Posterior vena cava (tissue), 2 donors: ENCODE data around the gene NEDD4L. TPM values are rescaled to one million over a fixed set of nuclear protein-coding genes. Genes with fewer than 3 reads are reported as not detected.

Experiments
- DNase-seq: peaks from one replicate; pipeline ENCODE4 v3.0.0-alpha.2; 2020; ENCODE audit warnings: low spot score
- intact Hi-C, 2 donors: fragments of 100-400 bp; cut with DNase I; formaldehyde crosslinking; loops; one replicate each; pipeline versions ENCODE4 v1.14.1 to v1.14.2; 2022 to 2023
- total RNA-seq, 2 donors: library from RNA; stranded (reverse); fragmentation: NEBNext Ultra II Directional; extraction: Animal tissue kit (Norgen Biotek cat#: 25700); gene quantifications; one replicate each; pipeline ENCODE4 v1.2.1, GENCODE V29; 2021
- donor health status: DM: yes; HTN: yes; CAD: no.
- donor health status: DM: yes; HTN: yes; CAD: no.

NEDD4L gene
- total RNA-seq, 2 donors from 2014 or later, result 11.3 to 14.9 TPM

DNA sequence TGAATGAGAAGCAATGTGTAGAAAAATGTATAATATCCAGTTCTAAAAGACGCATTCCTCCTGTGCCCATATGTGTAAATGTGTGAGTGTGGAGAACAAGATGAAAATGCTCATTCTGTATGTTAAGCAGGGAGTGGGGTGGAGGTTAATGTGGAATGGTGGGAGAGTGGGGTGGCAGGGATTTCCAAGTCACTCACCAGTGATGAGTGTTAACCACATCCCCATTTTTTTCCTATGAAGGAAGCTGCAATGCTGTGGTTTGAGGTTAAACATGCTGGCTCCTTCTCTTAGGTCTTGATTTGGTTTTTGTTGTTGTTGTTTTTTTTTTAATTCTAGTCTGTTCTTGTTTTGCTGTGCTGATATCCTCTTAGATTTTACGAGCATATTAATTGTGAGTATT is 169.4 kb downstream of the NEDD4L start:
- intact Hi-C loops, result no loop called here
- no peak for DNase-seq

DNA sequence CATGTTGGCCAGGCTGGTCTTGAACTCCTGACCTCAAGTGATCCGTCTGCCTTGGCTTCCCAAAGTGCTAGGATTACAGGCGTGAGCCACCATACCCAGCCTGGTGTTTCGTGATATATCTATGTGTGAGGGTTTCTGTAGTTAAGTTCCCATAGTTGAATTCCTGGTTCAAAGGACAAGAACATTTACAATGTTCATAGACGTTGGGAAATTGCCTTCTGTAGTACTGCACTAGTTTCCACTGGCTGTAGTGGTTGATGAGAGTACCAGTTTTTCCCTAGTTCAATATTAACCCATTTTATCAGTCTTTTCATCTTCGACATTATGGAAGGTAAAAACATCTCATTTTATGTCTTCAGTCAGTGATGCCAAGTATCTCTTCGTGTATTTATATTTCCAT is 171.0 kb downstream of the NEDD4L start:
- intact Hi-C loops, result no loop called here
- no peak for DNase-seq

- DNase-seq, result no peak
- intact Hi-C loops, result no loop called here
Observed at GRCh38 chr18:58216071-58216481, 172.1 kb downstream of the NEDD4L start.

DNA sequence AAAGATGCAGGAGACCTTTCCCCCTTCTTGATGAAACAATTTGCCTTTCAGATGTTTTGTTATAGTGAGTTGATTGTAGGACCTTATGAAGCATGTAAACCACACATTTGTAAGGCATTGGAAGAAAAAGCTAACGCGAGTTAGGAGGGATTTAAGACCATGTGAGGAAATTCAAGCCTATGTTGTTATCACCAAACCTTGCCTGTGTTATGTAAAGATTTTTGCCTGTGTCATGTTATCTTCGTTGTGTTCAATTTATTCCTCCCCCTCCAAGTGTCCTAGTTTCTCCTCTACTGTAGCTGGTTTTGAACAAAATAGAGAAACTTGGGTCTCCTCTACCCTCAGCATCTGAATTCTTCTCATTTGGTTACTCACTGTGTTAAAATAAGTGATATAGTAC is 173.0 kb downstream of the NEDD4L start:
- intact Hi-C loops, result no loop called here

DNA sequence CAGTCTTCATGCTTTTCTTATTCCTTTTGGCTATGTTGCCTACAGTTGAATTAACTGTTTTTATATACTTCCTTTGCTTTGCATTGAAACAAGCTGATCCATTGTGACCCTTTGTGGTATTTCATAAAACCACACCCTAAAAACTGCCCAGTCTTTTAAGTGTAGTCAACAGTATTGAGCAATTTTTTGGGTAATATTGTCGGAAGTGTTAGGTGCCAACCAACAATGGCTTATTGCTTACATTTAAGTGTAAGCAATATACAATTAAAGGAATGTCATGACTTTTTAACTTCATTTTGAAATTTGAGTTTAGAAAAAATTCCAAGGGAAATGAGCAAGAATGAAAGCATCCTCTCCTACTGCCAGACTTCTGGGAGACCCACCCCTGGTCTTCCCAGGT is 174.1 kb downstream of the NEDD4L start:
- no peak for DNase-seq
- intact Hi-C loops, result no loop called here

More for the DNA sequence above, 173.0 kb downstream of the NEDD4L start:
- no peak for DNase-seq

GRCh38 chr18:58221060-58221725 is 177.2 kb downstream of the NEDD4L start:
- intact Hi-C loops, result loop anchor here in 1 of 2 donors (10.0 kb wide), 1 partner anchor 94 kb away; no protein-coding TSS in a partner anchor
- no peak for DNase-seq

DNA sequence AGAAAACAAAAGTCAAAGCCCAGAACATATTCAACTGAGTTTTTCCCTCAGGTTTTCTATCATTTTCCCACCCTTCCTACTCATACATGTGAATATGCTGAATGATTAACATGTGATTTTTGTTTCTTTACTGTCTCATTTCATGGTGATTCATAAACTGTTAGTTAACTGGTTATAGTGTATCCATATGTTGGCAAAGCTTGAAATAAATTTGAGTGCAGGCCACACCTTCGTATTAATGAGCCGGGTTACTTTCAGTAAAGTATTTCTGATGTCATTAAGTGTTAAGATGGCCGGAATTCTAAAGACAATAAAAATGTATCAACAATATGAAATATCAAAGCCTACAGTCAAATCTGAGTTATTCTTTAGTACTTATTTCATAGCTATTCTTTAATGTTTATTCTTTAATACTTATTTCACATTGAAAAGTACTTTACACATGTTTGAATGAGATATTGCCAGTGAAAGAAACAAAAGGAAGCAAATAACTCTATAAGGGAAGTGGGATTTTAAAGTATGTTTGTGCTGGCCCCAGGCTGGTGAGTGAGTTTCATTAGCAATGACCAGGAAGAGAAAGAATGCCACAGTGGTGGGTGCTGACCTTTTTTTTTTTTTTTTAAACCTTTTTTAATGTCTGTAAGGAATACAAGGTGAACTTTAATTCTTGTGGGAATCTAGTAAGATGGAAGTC is 178.6 kb downstream of the NEDD4L start:
- intact Hi-C loops, result loop anchor here in 1 of 2 donors (10.0 kb wide), 1 partner anchor 92 kb away; no protein-coding TSS in a partner anchor

GRCh38 chr18:58223717-58224424 is 179.8 kb downstream of the NEDD4L start:
- intact Hi-C loops, result loop anchor here in 1 of 2 donors (10.0 kb wide), 1 partner anchor 91 kb away; no protein-coding TSS in a partner anchor
- DNase-seq, result no peak

More for the DNA sequence above, 178.6 kb downstream of the NEDD4L start:
- no peak for DNase-seq

DNA sequence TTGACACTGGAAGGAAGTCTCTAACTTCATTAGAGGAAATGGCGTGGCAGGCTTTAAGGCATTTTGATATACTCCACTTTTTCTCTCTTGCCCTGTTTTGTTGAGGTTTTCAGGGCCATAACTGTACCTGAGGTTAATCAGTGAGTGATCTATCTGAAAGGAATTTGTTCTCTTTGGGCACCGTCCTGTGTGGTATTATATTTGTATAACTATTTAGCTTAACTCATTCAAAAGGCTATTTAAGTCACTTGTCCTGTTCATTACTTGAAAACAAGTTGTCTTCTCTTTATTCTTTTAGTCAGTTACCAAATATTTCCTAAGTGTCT is 180.4 kb downstream of the NEDD4L start:
- DNase-seq, result no peak
- intact Hi-C loops, result loop anchor here in 1 of 2 donors (10.0 kb wide), 1 partner anchor 90 kb away; no protein-coding TSS in a partner anchor

- intact Hi-C loops, result loop anchor here in 1 of 2 donors (10.0 kb wide), 1 partner anchor 90 kb away; no protein-coding TSS in a partner anchor
- no peak for DNase-seq
Observed at GRCh38 chr18:58225101-58225500, 181.1 kb downstream of the NEDD4L start.

- DNase-seq, result no peak
Observed at GRCh38 chr18:58226429-58226828, 182.4 kb downstream of the NEDD4L start.

GRCh38 chr18:58227361-58227930 is 183.4 kb downstream of the NEDD4L start:
- no peak for DNase-seq
- intact Hi-C loops, result loop anchor here in 1 of 2 donors (10.0 kb wide), 1 partner anchor 87 kb away; no protein-coding TSS in a partner anchor

More at GRCh38 chr18:58226429-58226828, 182.4 kb downstream of the NEDD4L start:
- intact Hi-C loops, result loop anchor here in 1 of 2 donors (10.0 kb wide), 1 partner anchor 88 kb away; no protein-coding TSS in a partner anchor

DNA sequence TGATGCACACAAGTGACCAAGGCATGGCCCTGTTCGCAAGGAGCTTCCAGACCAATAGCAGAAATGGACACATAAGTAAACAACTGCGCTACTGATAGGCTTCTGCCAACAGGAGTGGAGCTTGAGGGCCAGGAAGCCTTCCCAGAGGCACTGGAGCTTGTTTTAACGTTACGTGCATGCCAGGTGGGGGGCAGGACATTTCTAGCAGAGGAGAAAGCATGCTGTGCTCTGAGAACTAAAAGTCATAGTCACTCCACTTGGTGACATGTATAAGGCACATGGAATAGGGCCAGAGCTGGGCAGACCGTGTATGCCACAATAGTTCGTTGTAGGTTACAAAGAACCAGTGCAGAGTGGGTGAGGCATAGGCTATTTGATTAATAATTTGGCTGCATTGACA is 184.2 kb downstream of the NEDD4L start:
- intact Hi-C loops, result loop anchor here in 1 of 2 donors (10.0 kb wide), 1 partner anchor 87 kb away; no protein-coding TSS in a partner anchor

DNA sequence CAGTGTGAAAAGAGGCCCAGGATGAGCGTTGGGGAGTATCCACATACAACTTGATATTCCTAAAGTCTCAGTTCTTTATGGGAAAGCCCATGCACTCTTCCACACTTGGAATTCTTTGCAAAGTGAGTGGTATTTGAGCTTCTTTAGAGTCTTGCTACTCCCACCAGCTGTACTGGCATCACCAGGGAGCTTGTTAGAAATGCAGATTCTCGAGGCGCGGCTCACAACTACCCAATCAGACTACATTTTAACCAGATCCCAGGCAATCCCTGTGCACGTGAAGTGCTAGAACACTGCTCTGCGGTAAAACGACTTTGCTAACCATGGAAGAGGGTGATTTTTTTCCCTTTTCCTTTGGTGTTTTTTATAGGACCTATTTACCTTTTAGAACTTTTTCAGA is 184.7 kb downstream of the NEDD4L start:
- no peak for DNase-seq
- intact Hi-C loops, result loop anchor here in 1 of 2 donors (10.0 kb wide), 1 partner anchor 86 kb away; no protein-coding TSS in a partner anchor

More for the DNA sequence above, 184.2 kb downstream of the NEDD4L start:
- no peak for DNase-seq

- DNase-seq, result no peak
- intact Hi-C loops, result loop anchor here in 1 of 2 donors (10.0 kb wide), 1 partner anchor 86 kb away; no protein-coding TSS in a partner anchor
Observed at GRCh38 chr18:58229162-58229561, 185.1 kb downstream of the NEDD4L start.

DNA sequence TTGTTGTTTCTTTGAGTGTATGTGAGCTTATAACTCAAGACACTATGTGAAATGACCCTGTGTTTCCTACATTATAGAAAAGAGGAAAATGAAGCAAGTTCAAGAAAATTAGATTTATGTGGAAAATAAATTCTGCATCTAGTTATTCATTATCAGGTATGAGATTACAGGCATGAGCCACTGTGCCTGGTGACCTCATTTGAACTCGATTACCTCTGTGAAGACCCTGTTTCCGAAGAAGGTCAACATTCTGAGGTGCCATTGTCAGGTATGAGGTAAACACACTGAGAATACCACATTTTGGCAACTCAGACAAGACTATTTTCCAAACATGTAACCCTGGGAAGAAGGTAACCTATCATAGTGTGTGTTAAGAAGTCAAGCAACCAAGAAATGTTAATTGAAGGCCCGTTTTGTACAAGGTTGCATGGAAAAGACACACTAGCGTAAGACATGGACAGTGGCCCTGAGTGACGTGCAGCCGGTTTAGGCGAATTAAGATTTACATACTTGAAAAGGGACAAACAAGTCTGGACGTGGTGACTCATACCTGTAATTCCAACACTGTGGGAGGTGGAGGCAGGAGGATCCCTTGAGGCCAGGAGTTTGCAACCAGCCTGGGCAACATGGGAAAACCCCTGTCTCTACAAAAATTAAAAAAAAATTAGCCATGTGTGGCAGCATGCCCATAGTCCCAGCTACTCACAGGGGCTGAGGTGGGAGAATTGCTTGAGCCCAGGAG is 186.6 kb downstream of the NEDD4L start:
- DNase-seq, result no peak
- intact Hi-C loops, result no loop called here

DNA sequence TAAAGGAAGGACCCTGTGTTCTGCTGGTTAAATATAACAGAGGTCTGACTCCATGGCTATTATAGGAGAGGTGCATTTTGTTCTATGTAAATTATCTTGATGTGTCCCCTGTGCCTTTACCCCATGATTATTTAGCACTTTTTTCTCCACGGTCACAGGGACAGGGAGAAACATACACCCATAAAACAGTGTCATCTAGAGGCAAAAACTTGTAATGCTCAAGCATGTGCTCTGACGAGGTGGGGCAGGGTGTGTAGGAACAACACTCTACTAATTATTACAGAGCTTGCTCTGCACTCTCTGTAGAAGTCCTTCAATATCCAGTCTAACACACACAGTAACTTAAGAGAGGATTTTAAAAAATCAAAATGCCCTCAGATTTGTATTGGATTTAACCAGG is 187.9 kb downstream of the NEDD4L start:
- DNase-seq, result no peak
- intact Hi-C loops, result no loop called here

GRCh38 chr18:58232668-58233067 is 188.6 kb downstream of the NEDD4L start:
- DNase-seq, result no peak
- intact Hi-C loops, result no loop called here

DNA sequence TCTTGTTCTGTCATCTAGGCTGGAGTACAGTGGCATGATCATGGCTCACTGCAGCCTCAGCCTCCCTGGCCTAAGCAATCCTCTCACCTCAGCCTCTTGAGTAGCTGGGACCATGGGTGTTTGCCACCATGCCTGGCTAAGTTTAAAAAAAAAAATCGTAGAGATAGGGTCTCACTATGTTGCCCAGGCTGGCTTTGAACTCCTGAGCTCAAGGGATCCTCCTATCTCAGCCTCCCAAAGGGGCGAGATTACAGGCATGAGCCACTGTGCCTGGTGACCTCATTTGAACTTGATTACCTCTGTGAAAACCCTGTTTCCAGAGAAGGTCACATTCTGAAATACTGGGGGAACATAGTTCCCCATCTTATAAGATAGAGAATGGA is 190.3 kb downstream of the NEDD4L start:
- intact Hi-C loops, result no loop called here
- DNase-seq, result no peak
